ENCODE data around the gene COPG1. TPM values are rescaled to one million over a fixed set of nuclear protein-coding genes. Genes with fewer than 3 reads are reported as not detected.

Gene COPG1
- total and polyA plus RNA-seq, 7 donors, result 50.9 to 151 (median 78.1) TPM

GRCh38 chr3:129321887-129322286, 72.5 kb downstream of the COPG1 start:
- Histone ChIP-seq H3K9me3 (no peaks in the 10 kb centered on the region), H3K4me1 (peaks cover 0 to 11% (median 6%) of the 10 kb centered on the region in 4 donors), H3K27me3 (no peaks in the 10 kb centered on the region), H3K4me3 (no peak overlapping the region), H3K27ac (no peak overlapping the region), H3K36me3 (peaks cover 0 to 29% (median 0%) of the 10 kb centered on the region in 4 donors)
- DNase-seq, result peak; percentile 64
- TF ChIP-seq EP300 (IDR thresholded peaks at IDR 0.05) (no peak), POLR2A (IDR thresholded peaks at IDR 0.05) (no peak), CTCF (IDR thresholded peaks at IDR 0.05) (no peak), POLR2AphosphoS5 (IDR thresholded peaks at IDR 0.05) (no peak)
- intact Hi-C loops (cut with DNase I), result no loop called here
- 92 to 93% methylated on average over 9 of the region's 9 CpGs for WGBS, 2 donors

GRCh38 chr3:129323651-129324294, 74.4 kb downstream of the COPG1 start:
- Histone ChIP-seq H3K9me3 (no peaks in the 10 kb centered on the region), H3K4me1 (no peaks in the 10 kb centered on the region), H3K4me3 (no peak overlapping the region), H3K36me3 (peaks cover 0 to 29% (median 0%) of the 10 kb centered on the region in 4 donors), H3K27me3 (no peaks in the 10 kb centered on the region), H3K27ac (no peak overlapping the region)
- intact Hi-C loops (cut with DNase I), result no loop called here
- 80 to 82% methylated on average over 12 of the region's 12 CpGs for WGBS, 2 donors
- no peak for TF ChIP-seq POLR2A (IDR thresholded peaks at IDR 0.05)
- no peak for TF ChIP-seq POLR2AphosphoS5 (IDR thresholded peaks at IDR 0.05)
- no peak for TF ChIP-seq EP300 (IDR thresholded peaks at IDR 0.05)
- TF ChIP-seq CTCF (IDR thresholded peaks at IDR 0.05), result no peak
- no peak for DNase-seq

GRCh38 chr3:129324855-129325254, 75.4 kb downstream of the COPG1 start:
- intact Hi-C loops (cut with DNase I), result no loop called here
- Histone ChIP-seq H3K27me3 (no peaks in the 10 kb centered on the region), H3K9me3 (no peaks in the 10 kb centered on the region), H3K27ac (no peak overlapping the region), H3K36me3 (peaks cover 0 to 21% (median 0%) of the 10 kb centered on the region in 4 donors), H3K4me3 (no peak overlapping the region), H3K4me1 (no peaks in the 10 kb centered on the region)
- 94 to 95% methylated on average over 12 of the region's 12 CpGs for WGBS, 2 donors
- no peak for TF ChIP-seq POLR2AphosphoS5 (IDR thresholded peaks at IDR 0.05)
- DNase-seq, result no peak

- Histone ChIP-seq H3K36me3 (peaks cover 0 to 17% (median 0%) of the 10 kb centered on the region in 4 donors), H3K27me3 (no peaks in the 10 kb centered on the region), H3K4me1 (no peaks in the 10 kb centered on the region), H3K4me3 (no peak overlapping the region), H3K9me3 (no peaks in the 10 kb centered on the region), H3K27ac (no peak overlapping the region)
- intact Hi-C loops (cut with DNase I), result no loop called here
- no peak for TF ChIP-seq POLR2AphosphoS5 (IDR thresholded peaks at IDR 0.05)
- TF ChIP-seq EP300 (IDR thresholded peaks at IDR 0.05), result no peak
- WGBS, 2 donors, result 92 to 94% methylated on average over 3 of the region's 3 CpGs
- DNase-seq, result no peak
Measured at GRCh38 chr3:129325383-129325782, 76.0 kb downstream of the COPG1 start.

- Histone ChIP-seq H3K4me1 (no peaks in the 10 kb centered on the region), H3K9me3 (no peaks in the 10 kb centered on the region), H3K27ac (no peak overlapping the region), H3K4me3 (no peak overlapping the region), H3K36me3 (peaks cover 0 to 10% (median 0%) of the 10 kb centered on the region in 4 donors), H3K27me3 (no peaks in the 10 kb centered on the region)
- 94% methylated on average over 12 of the region's 12 CpGs for WGBS, 2 donors
- DNase-seq, result no peak
- intact Hi-C loops (cut with DNase I), result no loop called here
- TF ChIP-seq CTCF (IDR thresholded peaks at IDR 0.05) (no peak), EP300 (IDR thresholded peaks at IDR 0.05) (no peak), POLR2A (IDR thresholded peaks at IDR 0.05) (no peak), POLR2AphosphoS5 (IDR thresholded peaks at IDR 0.05) (no peak)
Measured at GRCh38 chr3:129326138-129326537, 76.7 kb downstream of the COPG1 start.

GRCh38 chr3:129326595-129326994, 77.2 kb downstream of the COPG1 start:
- no peak overlapping the region for H3K27ac ChIP-seq
- WGBS, 2 donors, result 91 to 92% methylated on average over 11 of the region's 11 CpGs
- H3K4me3 ChIP-seq, result no peak overlapping the region
- no peaks in the 10 kb centered on the region for H3K4me1 ChIP-seq
- no peaks in the 10 kb centered on the region for H3K9me3 ChIP-seq
- intact Hi-C loops (cut with DNase I), result no loop called here
- DNase-seq, result no peak
- TF ChIP-seq POLR2AphosphoS5 (IDR thresholded peaks at IDR 0.05) (no peak), POLR2A (IDR thresholded peaks at IDR 0.05) (no peak), CTCF (IDR thresholded peaks at IDR 0.05) (no peak)
- no peaks in the 10 kb centered on the region for H3K27me3 ChIP-seq
- peaks cover 0 to 5% (median 0%) of the 10 kb centered on the region in 4 donors for H3K36me3 ChIP-seq

Measured in sigmoid colon (tissue), 7 donors.